Measurements from ENCODE around the gene GMCL2.

Gene GMCL2

GRCh38 chr5:178207183-178207916 lies 20.2 kb upstream of the GMCL2 start:
- H3K36me3 ChIP-seq (ENCODE audit: control insufficient read depth in 4 of 4, insufficient read depth in 4 of 4, low read length in 3 of 4) = peaks cover 9 to 70% (median 62%) of the 10 kb centered on the region in 4 experiments
- POLR2A ChIA-PET = interaction anchor here (1.0 to 1.1 kb wide), 2 partner anchors 9 to 24 kb away, joined by 3 read pairs; no protein-coding TSS in a partner anchor

GRCh38 chr5:178206166-178207101 lies 19.3 kb upstream of the GMCL2 start:
- no peaks in the 10 kb centered on the region for H3K27me3 ChIP-seq (replicated peaks in 2 of 5; ENCODE audit: control insufficient read depth in 4 of 5, insufficient read depth in 5 of 5, low read length in 4 of 5)
- peaks cover 9 to 43% (median 37%) of the 10 kb centered on the region in 4 experiments for H3K4me1 ChIP-seq (ENCODE audit: control extremely low read depth in 1 of 4, control insufficient read depth in 4 of 4, insufficient read depth in 4 of 4, low read length in 3 of 4)
- peak overlapping the region in 6 of 7 experiments; percentile 77 to 97 (median 90) for H3K4me3 ChIP-seq (ENCODE audit: control insufficient read depth in 1 of 7, extremely low read depth in 1 of 7, insufficient read depth in 4 of 7, low read depth in 2 of 7, low read length in 6 of 7)
- H3K27ac ChIP-seq (ENCODE audit: insufficient read depth in 1 of 2, low read depth in 1 of 2, low read length in 2 of 2, poor library complexity in 1 of 2, severe bottlenecking in 2 of 2) = peak overlapping the region in 1 of 2 experiments; percentile 80
- no peaks in the 10 kb centered on the region for H3K9me3 ChIP-seq (ENCODE audit: control extremely low read depth in 1 of 5, control insufficient read depth in 4 of 5, insufficient read depth in 2 of 5, low read depth in 1 of 5, low read length in 4 of 5)
- ChIA-PET CTCF (interaction anchor here (0.6 to 2.6 kb wide), 10 partner anchors 9 to 130 kb away, joined by 3 to 15 read pairs (median 4); no protein-coding TSS in a partner anchor), POLR2A (interaction anchor here (0.6 to 1.1 kb wide), 4 partner anchors 10 to 45 kb away, joined by 3 to 8 read pairs (median 3); no protein-coding TSS in a partner anchor)
- H3K36me3 ChIP-seq (ENCODE audit: control insufficient read depth in 4 of 4, insufficient read depth in 4 of 4, low read length in 3 of 4) = peaks cover 7 to 61% (median 54%) of the 10 kb centered on the region in 4 experiments
- no peak for DNase-seq
- WGBS (ENCODE audit: insufficient coverage) = 65% methylated on average over 9 of the region's 12 CpGs

More at GRCh38 chr5:178207183-178207916, 20.2 kb upstream of the GMCL2 start:
- H3K4me1 ChIP-seq (ENCODE audit: control extremely low read depth in 1 of 4, control insufficient read depth in 4 of 4, insufficient read depth in 4 of 4, low read length in 3 of 4) = peaks cover 9 to 33% (median 30%) of the 10 kb centered on the region in 4 experiments
- peak overlapping the region in 3 of 7 experiments; percentile 80 to 97 (median 90) for H3K4me3 ChIP-seq (ENCODE audit: control insufficient read depth in 1 of 7, extremely low read depth in 1 of 7, insufficient read depth in 4 of 7, low read depth in 2 of 7, low read length in 6 of 7)
- no peak for DNase-seq
- WGBS (ENCODE audit: insufficient coverage) = 91% methylated on average over 4 of the region's 5 CpGs
- no peaks in the 10 kb centered on the region for H3K27me3 ChIP-seq (replicated peaks in 2 of 5; ENCODE audit: control insufficient read depth in 4 of 5, insufficient read depth in 5 of 5, low read length in 4 of 5)
- H3K27ac ChIP-seq (ENCODE audit: insufficient read depth in 1 of 2, low read depth in 1 of 2, low read length in 2 of 2, poor library complexity in 1 of 2, severe bottlenecking in 2 of 2) = peak overlapping the region in 1 of 2 experiments; percentile 80
- no peaks in the 10 kb centered on the region for H3K9me3 ChIP-seq (ENCODE audit: control extremely low read depth in 1 of 5, control insufficient read depth in 4 of 5, insufficient read depth in 2 of 5, low read depth in 1 of 5, low read length in 4 of 5)
- CTCF ChIA-PET = interaction anchor here (0.6 to 2.6 kb wide), 9 partner anchors 9 to 410 kb away, joined by 3 to 15 read pairs (median 3); no protein-coding TSS in a partner anchor

- CTCF ChIA-PET = interaction anchor here (1.0 to 2.6 kb wide), 6 partner anchors 8 to 130 kb away, joined by 3 to 15 read pairs (median 4); no protein-coding TSS in a partner anchor
- peak overlapping the region; percentile 46 to 80 for H3K27ac ChIP-seq (ENCODE audit: insufficient read depth in 1 of 2, low read depth in 1 of 2, low read length in 2 of 2, poor library complexity in 1 of 2, severe bottlenecking in 2 of 2)
Measured at GRCh38 chr5:178205749-178206047, 18.5 kb upstream of the GMCL2 start.

GRCh38 chr5:178204935-178205748 lies 18.0 kb upstream of the GMCL2 start:
- Histone ChIP-seq H3K27ac (ENCODE audit: insufficient read depth in 1 of 2, low read depth in 1 of 2, low read length in 2 of 2, poor library complexity in 1 of 2, severe bottlenecking in 2 of 2) (peak overlapping the region; percentile 46 to 80), H3K4me1 (ENCODE audit: control extremely low read depth in 1 of 4, control insufficient read depth in 4 of 4, insufficient read depth in 4 of 4, low read length in 3 of 4) (peaks cover 11 to 51% (median 41%) of the 10 kb centered on the region in 4 experiments), H3K27me3 (replicated peaks in 2 of 5; ENCODE audit: control insufficient read depth in 4 of 5, insufficient read depth in 5 of 5, low read length in 4 of 5) (no peaks in the 10 kb centered on the region), H3K4me3 (ENCODE audit: control insufficient read depth in 1 of 7, extremely low read depth in 1 of 7, insufficient read depth in 4 of 7, low read depth in 2 of 7, low read length in 6 of 7) (peak overlapping the region; percentile 77 to 97 (median 90)), H3K9me3 (ENCODE audit: control extremely low read depth in 1 of 5, control insufficient read depth in 4 of 5, insufficient read depth in 2 of 5, low read depth in 1 of 5, low read length in 4 of 5) (no peaks in the 10 kb centered on the region), H3K36me3 (ENCODE audit: control insufficient read depth in 4 of 4, insufficient read depth in 4 of 4, low read length in 3 of 4) (peaks cover 7 to 48% (median 41%) of the 10 kb centered on the region in 4 experiments)
- ChIA-PET POLR2A (interaction anchor here (0.6 to 1.5 kb wide), 14 partner anchors 9 to 130 kb away, joined by 3 to 25 read pairs (median 4); partner anchors contain the start of gene NHP2), CTCF (interaction anchor here (0.8 to 2.6 kb wide), 9 partner anchors 8 to 129 kb away, joined by 3 to 15 read pairs (median 4); no protein-coding TSS in a partner anchor)
- peak in 2 of 3 donors; percentile 45 to 53 for DNase-seq
- 0% methylated on average over 75 of the region's 90 CpGs for WGBS (ENCODE audit: insufficient coverage)

More at GRCh38 chr5:178205749-178206047, 18.5 kb upstream of the GMCL2 start:
- POLR2A ChIA-PET = interaction anchor here (0.6 to 0.9 kb wide), 3 partner anchors 10 to 46 kb away, joined by 3 to 8 read pairs (median 3); no protein-coding TSS in a partner anchor
- Histone ChIP-seq H3K4me1 (ENCODE audit: control extremely low read depth in 1 of 4, control insufficient read depth in 4 of 4, insufficient read depth in 4 of 4, low read length in 3 of 4) (peaks cover 9 to 46% (median 38%) of the 10 kb centered on the region in 4 experiments), H3K4me3 (ENCODE audit: control insufficient read depth in 1 of 7, extremely low read depth in 1 of 7, insufficient read depth in 4 of 7, low read depth in 2 of 7, low read length in 6 of 7) (peak overlapping the region; percentile 77 to 97 (median 90)), H3K27me3 (replicated peaks in 2 of 5; ENCODE audit: control insufficient read depth in 4 of 5, insufficient read depth in 5 of 5, low read length in 4 of 5) (no peaks in the 10 kb centered on the region), H3K36me3 (ENCODE audit: control insufficient read depth in 4 of 4, insufficient read depth in 4 of 4, low read length in 3 of 4) (peaks cover 7 to 54% (median 46%) of the 10 kb centered on the region in 4 experiments), H3K9me3 (ENCODE audit: control extremely low read depth in 1 of 5, control insufficient read depth in 4 of 5, insufficient read depth in 2 of 5, low read depth in 1 of 5, low read length in 4 of 5) (no peaks in the 10 kb centered on the region)
- no peak for DNase-seq
- WGBS (ENCODE audit: insufficient coverage) = 8% methylated on average over 4 of the region's 5 CpGs

GRCh38 chr5:178204182-178204934 lies 17.2 kb upstream of the GMCL2 start, which contains the start of gene HNRNPAB:
TSS of gene HNRNPAB (plus strand) at chr5:178204533. CDS start at chr5:178204838, 305 bp downstream.
- Histone ChIP-seq H3K9me3 (ENCODE audit: control extremely low read depth in 1 of 5, control insufficient read depth in 4 of 5, insufficient read depth in 2 of 5, low read depth in 1 of 5, low read length in 4 of 5) (no peaks in the 10 kb centered on the region), H3K36me3 (ENCODE audit: control insufficient read depth in 4 of 4, insufficient read depth in 4 of 4, low read length in 3 of 4) (peaks cover 5 to 41% (median 33%) of the 10 kb centered on the region in 4 experiments), H3K27ac (ENCODE audit: insufficient read depth in 1 of 2, low read depth in 1 of 2, low read length in 2 of 2, poor library complexity in 1 of 2, severe bottlenecking in 2 of 2) (peak within 1 kb of the TSS; percentile 46 to 80), H3K4me1 (ENCODE audit: control extremely low read depth in 1 of 4, control insufficient read depth in 4 of 4, insufficient read depth in 4 of 4, low read length in 3 of 4) (peaks cover 12 to 59% (median 49%) of the 10 kb centered on the region in 4 experiments), H3K4me3 (ENCODE audit: control insufficient read depth in 1 of 7, extremely low read depth in 1 of 7, insufficient read depth in 4 of 7, low read depth in 2 of 7, low read length in 6 of 7) (peak within 1 kb of the TSS; percentile 77 to 97 (median 90)), H3K27me3 (replicated peaks in 2 of 5; ENCODE audit: control insufficient read depth in 4 of 5, insufficient read depth in 5 of 5, low read length in 4 of 5) (no peaks in the 10 kb centered on the region)
- 0% methylated on average over 82 of the region's 96 CpGs for WGBS (ENCODE audit: insufficient coverage)
- CTCF ChIA-PET = interaction anchor here (0.6 to 1.5 kb wide), 7 partner anchors 11 to 227 kb away, joined by 3 to 6 read pairs (median 3); no protein-coding TSS in a partner anchor
- DNase-seq = peak; percentile 96 to 98 (median 97)
- POLR2A ChIA-PET = interaction anchor here (0.6 to 1.5 kb wide), 13 partner anchors 9 to 129 kb away, joined by 3 to 25 read pairs (median 5); partner anchors contain the start of genes NHP2 and PHYKPL

Data from common myeloid progenitor, CD34-positive (primary cell).